GM21619 (cell line): Measurements from ENCODE around the gene RFLNA.
"Not testable (repeated sequence)": the region's sequence is repeated elsewhere in the genome, so short reads cannot be mapped to it uniquely, and the experiment has no call there.

ENCODE experiments used
- ATAC-seq: cut with Tn5 transposase; IDR thresholded peaks from one replicate; pipeline ENCODE4 v1.9.1; 2021; ENCODE audit not compliant: unreplicated experiment

The RFLNA gene

GRCh38 chr12:124318278-124319020 lies 23.6 kb downstream of the RFLNA start:
- ATAC-seq, result no peak

DNA sequence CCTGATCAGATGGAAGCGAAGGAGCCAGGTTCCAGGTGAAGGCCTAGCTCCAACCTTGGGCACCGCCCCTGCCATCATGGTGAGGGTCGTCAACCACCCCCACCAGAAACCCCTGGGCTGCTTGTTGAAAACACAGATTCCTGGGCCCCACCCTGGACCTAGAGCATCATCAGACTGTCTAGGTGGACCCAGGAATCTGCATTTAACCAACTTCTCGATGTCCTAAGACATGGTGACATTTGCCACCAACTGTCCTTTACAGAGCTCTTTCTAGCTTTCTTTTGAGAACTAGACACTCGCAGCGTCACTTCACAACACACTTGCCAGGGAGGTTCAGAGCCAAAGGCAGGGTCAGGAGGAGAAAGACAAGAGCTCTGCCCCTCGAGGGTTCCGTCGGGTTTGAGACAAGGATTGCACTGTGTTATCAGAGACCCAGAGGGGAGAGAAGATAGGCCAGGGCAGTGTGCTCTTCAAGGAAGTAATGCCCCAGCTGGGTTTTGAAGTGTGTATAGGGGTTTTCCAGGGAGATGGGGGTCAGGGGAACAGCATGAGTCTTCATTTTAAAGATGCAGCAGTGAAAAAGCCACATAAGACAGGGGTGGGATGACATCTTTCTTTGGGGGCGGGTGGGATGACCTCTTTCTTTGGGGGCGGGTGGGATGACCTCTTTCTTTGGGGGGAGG lies 24.6 kb downstream of the RFLNA start:
- no peak for ATAC-seq

DNA sequence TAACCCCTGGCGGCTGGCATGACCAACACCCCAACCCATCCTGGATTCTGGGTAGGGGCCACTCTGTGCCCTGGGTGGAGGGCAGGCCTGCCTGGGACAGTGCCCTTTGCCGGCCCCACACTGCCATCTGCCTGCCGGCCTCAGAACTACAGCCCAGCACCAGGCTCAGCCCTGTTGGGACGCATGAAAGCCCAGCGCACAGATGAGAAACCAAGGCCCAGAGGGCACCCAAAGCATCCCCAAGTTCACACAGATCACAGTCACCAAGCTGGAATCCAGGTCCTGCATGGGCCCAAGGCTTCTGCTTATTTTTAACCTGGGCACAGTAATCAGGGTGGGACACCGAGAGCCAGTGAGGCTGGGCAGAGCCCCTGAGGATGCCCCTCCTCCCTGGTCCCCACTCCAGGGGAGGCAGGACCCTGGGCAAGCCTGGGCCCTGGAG lies 26.2 kb downstream of the RFLNA start:
- ATAC-seq, result peak; percentile 76

DNA sequence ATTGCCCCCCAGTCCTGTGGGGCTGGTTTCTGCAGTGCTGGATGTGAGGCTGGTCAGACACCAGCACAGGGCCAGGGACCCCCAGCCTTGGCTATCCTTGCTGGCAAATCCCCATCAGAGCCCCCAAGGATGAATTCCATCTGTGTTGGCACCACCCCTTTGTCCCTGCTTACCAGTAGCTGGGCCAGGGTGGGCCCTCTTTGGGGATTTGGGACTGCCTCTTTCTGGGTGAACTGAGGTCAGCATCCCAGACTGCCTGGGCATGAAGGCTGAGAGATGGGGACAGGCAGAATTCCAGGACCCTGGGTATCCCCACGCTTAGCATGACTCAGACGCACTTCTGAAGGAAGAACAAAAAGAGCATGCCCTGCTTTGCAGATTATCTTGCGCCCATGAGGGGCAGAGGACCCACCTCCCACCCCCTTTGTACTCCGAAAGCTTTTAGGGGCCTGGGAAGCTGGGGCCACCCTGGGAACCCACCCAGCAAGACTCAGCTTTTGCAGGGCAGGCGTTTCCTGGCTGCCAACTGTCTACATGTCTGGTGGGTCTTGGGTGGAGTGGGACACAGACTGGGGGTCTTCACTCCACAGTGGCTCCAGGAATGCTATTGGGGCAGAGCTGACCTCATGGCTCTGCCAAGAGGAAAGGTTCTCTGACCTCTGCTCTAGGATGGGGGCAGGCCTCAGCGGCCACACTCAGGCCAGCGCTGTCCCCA lies 26.8 kb downstream of the RFLNA start:
- no peak for ATAC-seq

DNA sequence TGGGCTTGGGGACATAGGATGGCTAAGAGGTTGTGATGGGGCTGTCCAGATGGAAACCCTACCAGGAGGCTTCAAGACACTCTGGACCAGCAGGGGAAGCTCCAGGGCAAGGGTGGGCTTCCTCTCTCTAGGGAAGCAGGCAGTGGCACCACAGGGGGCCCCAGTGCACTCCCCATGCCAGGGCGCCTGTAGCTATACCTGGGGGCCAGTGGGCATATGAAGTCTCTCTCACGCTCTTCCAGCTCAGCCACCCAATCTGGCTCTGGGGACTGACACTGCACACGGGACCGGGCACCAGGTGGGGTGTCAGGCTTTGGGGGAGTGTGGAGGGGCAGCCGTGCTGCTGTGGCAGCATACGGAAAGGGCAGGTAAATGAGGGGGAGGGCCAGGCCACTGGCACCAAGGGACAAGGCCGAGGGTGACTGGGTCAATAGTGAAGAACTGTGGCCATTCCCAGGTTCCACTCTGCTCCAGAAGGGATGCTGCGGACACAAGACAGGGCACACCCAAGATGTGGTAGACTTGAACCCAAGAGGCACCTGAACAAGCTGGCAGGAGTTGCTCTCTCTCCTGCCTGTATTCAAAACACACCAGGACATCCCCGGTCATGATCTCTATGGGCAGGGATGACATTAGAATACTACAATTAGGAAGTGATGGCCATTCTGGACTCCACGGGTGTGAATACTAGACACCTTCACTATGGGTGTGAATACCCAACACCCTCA lies 27.5 kb downstream of the RFLNA start:
- no peak for ATAC-seq

DNA sequence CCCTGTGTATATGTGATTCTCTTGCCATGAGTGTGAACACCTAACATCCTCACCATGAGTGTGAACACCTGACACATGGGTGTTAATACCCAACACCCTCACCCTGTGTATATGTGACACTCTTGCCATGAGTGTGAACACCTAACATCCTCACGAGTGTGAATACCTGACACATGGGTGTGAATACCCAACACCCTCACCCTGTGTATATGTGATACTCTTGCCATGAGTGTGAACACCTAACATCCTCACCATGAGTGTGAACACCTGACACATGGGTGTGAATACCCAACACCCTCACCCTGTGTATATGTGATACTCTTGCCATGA lies 28.1 kb downstream of the RFLNA start:
- not testable (repeated sequence) for ATAC-seq

DNA sequence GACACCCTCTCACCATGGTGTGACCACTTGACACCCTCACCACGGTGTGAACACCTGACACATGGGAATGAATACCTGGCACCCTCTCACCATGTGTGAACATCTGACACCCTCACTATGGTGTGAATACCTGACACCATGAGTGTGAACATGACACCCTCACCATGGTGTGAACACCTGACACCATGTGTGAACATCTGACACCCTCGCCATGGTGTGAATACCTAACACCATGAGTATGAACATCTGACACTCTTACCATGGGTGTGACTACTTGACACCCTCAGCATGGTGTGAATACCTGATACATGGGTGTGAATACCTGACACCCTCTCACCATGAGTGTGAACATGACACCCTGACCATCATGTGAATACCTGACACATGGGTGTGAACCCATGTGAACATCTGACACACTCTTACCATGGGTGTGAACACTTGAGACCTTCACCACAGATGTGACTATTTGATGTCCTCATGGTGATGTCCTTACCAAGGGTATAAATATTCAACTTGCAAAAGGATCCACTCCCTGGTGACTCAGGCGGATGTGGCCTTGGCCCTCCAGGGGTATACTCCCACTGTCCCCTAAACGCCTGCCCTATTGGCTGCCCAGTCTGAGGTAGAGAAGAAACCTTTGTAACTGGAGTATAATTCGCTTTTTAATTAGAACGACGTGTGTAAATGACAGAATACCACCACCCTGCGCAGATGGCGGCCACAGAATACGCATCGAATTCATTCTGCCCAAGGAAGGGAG lies 29.1 kb downstream of the RFLNA start:
- ATAC-seq, result no peak

DNA sequence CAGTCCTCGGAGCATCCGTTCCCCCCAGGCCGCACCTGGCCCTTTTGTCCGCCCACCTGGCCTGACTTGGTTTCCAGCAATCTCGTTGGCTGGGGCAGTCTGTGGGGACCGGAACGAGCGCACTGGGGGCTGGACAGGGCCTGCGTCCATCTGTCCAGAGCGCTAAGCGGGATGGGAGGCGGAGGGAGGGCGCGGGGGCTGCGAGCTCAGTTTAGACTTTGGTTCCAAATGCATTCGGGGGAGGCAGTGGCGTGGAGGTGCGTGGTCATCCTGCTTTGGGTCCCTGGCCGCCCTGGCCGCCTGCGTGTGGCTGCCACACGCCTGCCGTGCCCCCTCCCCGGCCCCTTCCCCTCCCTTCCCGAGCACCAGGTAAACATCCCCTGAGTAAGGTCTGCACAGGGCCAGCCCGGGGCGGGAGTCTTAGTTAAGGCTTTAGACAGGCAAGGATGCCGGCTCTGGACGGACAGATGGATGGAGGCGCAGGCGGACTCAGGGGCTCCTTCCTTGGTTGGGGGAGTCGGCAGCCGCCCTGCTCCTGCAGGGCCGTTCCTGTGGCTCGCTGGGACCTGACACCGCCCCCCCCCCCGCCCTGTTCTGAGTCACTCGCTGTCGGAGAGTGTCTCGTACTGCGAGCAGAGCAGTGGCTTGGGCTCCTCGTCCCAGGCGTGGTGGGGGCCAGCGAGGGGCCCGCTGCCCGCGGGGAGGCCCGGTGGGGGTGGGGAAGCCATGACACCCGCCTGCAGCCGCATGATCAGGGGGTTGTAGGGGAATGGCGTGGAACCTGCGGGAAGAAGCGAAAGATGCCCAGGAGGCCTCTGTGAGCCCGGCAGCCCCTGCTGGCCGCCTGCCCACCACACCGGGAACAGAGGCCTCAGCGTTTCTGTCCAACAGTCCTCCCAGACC lies 30.2 kb downstream of the RFLNA start:
- ATAC-seq, result no peak

DNA sequence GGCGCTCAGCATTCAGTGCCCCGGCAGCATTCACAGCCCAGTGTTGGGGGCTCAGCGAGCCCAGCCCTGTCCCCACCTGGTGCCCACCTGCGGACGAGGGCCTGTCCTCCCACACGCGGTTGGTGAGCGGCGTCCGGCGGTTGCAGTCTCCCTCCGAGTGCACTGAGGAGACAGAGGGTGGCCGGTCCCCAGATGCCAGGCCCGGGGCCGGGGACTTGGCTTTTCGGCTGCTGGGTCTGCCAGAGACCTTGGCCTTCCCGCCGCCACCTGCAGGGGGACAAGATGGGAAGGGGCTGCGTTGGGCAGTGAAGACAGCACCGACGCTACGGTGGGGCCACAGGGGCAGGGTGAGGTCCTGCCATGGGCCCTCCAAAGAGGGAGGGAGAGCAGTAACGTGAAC lies 31.2 kb downstream of the RFLNA start:
- no peak for ATAC-seq

- no peak for ATAC-seq
Observed at GRCh38 chr12:124326871-124327270, 32.0 kb downstream of the RFLNA start.

DNA sequence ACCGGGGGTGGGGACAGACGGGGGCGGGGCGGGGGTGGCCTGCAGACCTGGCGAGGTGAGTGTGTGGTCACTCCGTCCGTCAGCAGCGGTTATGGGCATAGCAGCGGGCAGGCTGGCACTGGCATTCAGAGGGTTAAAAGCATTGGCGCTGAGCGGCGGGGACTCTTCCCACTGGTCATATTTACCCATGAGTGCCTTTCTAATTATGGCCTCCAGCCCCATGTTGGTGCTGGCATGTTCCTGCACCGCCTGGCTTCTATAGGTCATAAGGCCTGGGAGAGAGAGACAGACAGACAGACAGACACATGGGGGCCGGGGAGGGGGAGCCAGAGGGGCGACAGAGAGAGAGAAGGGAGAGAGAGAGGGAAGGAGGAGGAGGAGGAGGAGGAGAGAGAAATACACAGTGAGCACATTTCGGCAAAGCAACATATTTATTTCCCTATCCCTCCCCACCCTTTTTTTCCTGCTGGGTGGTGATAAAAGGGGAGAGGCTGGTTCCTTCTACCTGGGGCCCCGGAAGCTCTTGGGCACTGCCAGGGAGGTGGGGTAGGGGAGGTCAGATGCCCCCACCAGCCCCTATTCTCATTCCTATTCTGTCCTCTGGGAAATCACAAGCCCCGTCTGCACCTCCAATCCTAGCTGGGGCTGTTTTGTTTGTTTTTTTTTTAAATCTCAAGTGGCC lies 32.6 kb downstream of the RFLNA start:
- ATAC-seq, result no peak

DNA sequence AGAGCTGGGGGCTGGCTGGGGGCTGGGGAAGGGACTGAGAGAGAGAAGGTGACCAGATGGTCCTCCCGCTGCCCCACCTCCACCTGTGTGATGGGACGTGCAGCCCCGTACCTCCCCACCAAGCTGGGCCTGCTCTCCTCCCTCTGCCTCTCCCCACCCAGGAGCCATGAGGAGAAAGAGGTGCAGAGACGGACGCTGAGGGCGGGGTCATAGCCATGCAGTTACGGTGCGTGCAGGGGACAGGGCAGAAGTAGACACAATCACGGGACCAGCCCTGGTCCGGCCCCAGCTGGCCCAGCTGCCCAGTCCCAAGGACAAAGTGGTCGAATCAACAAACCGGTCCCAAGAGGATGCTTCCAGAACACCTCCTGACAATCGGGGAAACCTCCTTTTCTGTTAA lies 33.2 kb downstream of the RFLNA start:
- no peak for ATAC-seq

GRCh38 chr12:124328636-124329035 lies 33.7 kb downstream of the RFLNA start:
- ATAC-seq, result no peak

DNA sequence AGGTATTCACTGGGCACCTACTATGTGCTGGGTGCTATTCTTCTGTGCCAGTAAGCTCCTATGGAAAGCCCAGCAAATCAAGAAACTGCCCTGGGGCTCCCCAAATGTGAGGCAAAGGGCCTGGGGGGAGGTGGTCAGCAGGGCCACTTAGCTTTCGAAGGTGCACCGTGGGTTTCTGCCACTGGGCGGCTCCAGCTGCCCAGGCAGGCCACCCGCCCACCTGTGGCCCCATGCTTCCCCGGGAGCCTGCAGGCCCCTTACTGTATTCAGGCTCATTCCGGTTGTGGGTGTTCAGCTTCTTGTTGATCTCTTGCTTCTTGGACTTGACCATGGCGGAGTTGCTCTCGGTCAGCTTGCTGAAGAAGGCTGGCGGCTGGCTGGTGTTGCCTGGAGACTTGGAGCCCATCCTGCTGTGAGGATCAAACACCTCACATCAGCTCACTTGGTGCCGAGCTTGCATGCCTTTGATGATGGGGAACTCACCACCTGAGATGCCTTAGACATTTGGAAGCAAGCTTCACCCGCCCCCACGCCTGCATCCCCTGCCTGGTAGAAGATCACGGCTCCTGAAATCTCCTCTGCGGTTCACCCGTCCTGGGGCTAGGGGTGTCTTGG lies 37.3 kb downstream of the RFLNA start:
- no peak for ATAC-seq

DNA sequence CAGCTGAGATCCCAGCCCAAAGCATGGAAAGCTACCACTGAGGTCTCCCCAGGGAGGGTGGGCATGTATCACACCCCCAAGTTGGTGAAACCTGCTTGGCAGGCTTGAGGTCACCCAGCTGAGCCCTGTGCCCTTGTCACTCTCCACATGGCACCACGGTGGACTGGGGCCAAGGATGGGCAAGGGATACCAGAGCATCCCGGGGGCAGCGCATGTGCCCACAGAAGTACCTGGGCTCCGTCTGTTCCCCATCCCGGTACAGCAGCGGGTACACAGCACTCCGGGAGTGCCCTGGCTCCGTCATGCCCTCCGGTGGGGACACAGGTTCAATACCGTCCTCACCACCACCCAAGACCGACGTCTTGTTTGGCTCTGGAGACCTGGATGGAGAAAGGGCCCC lies 38.0 kb downstream of the RFLNA start:
- ATAC-seq, result no peak

- no peak for ATAC-seq
Observed at GRCh38 chr12:124333724-124334123, 38.8 kb downstream of the RFLNA start.

DNA sequence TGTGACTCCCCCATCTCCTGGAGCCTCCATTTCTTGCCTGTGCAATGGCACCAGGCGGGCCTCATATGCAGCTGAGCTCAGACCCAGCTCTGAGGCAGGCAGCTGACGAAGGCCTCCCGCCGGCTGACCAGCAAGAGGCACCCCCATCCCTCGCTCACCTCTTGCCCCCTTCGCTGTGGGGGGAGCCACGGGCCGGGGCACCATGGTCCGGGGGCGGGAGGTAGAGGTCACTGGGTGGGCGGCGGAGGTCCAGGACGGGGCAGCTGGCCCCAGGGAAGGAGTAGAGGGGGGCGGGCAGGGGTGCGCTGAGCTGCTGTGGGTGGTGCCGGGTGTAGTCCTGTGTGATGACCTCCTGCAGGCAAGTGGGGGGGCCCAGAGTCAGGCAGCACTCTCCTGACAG lies 39.4 kb downstream of the RFLNA start:
- ATAC-seq, result no peak

DNA sequence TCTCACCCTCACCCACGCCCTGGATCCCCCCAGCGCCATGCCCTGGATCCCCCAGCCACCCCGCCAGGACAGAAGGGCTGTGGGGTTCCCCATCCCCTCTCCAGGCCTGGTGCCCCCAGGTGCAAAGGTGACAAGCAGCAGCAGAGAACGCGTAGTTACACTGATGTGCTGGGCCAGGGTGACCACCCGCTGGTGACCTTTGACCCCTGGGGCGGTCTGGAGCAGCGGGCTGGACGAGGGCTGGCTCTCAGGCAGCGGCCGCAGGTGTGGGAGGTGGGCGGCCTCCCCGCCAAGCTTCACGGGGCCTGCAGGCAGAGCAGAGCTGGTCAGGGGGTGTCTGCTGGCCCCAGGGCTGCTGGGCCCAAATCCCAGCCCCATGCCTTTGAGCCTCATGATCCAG lies 40.1 kb downstream of the RFLNA start:
- no peak for ATAC-seq
